Uterus (tissue), 4 donors: ENCODE results near the gene THSD7B. TPM values are rescaled to one million over a fixed set of nuclear protein-coding genes. Genes with fewer than 3 reads are reported as not detected.

Source experiments
- DNase-seq, 2 donors: peaks; one replicate each; pipeline ENCODE4 v3.0.0-alpha.2; 2019 to 2020
- H3K27ac ChIP-seq, 2 donors: fragments of 200-600 bp; sonication (generic); 1 replicate in 1 of 2; 2 replicates in 1 of 2; pipeline ENCODE4 v1.5.1; 2016 to 2018
- H3K27me3 ChIP-seq, 2 donors: fragments of 200-600 bp; sonication (generic); one replicate each; pipeline ENCODE4 v1.5.1; 2018 to 2019; ENCODE audit warnings: control low read depth in 1 of 2
- H3K36me3 ChIP-seq, 2 donors: fragments of 200-600 bp; sonication (generic); one replicate each; pipeline ENCODE4 v1.5.1; 2019; ENCODE audit warnings: control low read depth in 1 of 2
- H3K4me1 ChIP-seq, 2 donors: fragments of 200-600 bp; sonication (generic); one replicate each; pipeline ENCODE4 v1.5.1; 2018 to 2019; ENCODE audit warnings: control low read depth in 1 of 2
- H3K4me3 ChIP-seq, 2 donors: fragments of 200-600 bp; sonication (generic); 1 replicate in 1 of 2; 2 replicates in 1 of 2; pipeline ENCODE4 v1.5.1; 2018 to 2019; ENCODE audit warnings: mild to moderate bottlenecking in 1 of 2
- H3K9me3 ChIP-seq, 2 donors: fragments of 200-600 bp; sonication (generic); one replicate each; pipeline ENCODE4 v1.5.1; 2019; ENCODE audit warnings: control low read depth in 1 of 2
- POLR2A ChIP-seq, 2 donors: fragments of 450-650 bp; IDR thresholded peaks; one replicate each; pipeline ENCODE4 v1.6.1; 2016; ENCODE audit warnings: antibody characterized with exemption in 2 of 2, mild to moderate bottlenecking in 1 of 2, moderate library complexity in 1 of 2
- intact Hi-C: fragments of 100-400 bp; cut with DNase I; formaldehyde crosslinking; loops from one replicate; pipeline ENCODE4 v1.15.1; 2023; ENCODE audit warnings: low total_unique reads
- total RNA-seq, 4 donors: library from RNA; depleted of rRNA in 3 of 4; stranded (reverse); fragments of >200 nt in 3 of 4; gene quantifications; one replicate each; pipeline versions ENCODE4 v1.1.0 to v1.2.4, GENCODE V29; 2014 to 2023
- TF ChIP-seq, protein P1 (sequence below), 4 experiments: fragments of 200-600 bp in 2 of 4; fragments of 450-650 bp in 2 of 4; sonication (generic) in 2 of 4; IDR thresholded peaks; one replicate each; pipeline ENCODE4 v1.5.1; 2016 to 2019; ENCODE audit warnings: antibody characterized with exemption in 4 of 4, mild to moderate bottlenecking in 2 of 4, moderate library complexity in 1 of 4
- donor health status: DM: yes; HTN: yes; CAD: no.

The THSD7B gene
- total RNA-seq, 4 donors from 2014 or later, result 0.26 to 9.6 (median 0.67) TPM; not detected in 1

- DNase-seq, result no peak
- TF ChIP-seq, protein P1, sequence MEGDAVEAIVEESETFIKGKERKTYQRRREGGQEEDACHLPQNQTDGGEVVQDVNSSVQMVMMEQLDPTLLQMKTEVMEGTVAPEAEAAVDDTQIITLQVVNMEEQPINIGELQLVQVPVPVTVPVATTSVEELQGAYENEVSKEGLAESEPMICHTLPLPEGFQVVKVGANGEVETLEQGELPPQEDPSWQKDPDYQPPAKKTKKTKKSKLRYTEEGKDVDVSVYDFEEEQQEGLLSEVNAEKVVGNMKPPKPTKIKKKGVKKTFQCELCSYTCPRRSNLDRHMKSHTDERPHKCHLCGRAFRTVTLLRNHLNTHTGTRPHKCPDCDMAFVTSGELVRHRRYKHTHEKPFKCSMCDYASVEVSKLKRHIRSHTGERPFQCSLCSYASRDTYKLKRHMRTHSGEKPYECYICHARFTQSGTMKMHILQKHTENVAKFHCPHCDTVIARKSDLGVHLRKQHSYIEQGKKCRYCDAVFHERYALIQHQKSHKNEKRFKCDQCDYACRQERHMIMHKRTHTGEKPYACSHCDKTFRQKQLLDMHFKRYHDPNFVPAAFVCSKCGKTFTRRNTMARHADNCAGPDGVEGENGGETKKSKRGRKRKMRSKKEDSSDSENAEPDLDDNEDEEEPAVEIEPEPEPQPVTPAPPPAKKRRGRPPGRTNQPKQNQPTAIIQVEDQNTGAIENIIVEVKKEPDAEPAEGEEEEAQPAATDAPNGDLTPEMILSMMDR (IDR thresholded peaks at IDR 0.05), result no peak
- H3K4me1 ChIP-seq, result no peaks in the 10 kb centered on the region
- no peak overlapping the region for H3K27ac ChIP-seq
- no peaks in the 10 kb centered on the region for H3K27me3 ChIP-seq
- no peaks in the 10 kb centered on the region for H3K9me3 ChIP-seq
- intact Hi-C loops, result no loop called here
- H3K4me3 ChIP-seq, result no peak overlapping the region
- no peaks in the 10 kb centered on the region for H3K36me3 ChIP-seq
These were observed 621.7 kb downstream of the THSD7B start for GRCh38 chr2:137387044-137387443.

DNA sequence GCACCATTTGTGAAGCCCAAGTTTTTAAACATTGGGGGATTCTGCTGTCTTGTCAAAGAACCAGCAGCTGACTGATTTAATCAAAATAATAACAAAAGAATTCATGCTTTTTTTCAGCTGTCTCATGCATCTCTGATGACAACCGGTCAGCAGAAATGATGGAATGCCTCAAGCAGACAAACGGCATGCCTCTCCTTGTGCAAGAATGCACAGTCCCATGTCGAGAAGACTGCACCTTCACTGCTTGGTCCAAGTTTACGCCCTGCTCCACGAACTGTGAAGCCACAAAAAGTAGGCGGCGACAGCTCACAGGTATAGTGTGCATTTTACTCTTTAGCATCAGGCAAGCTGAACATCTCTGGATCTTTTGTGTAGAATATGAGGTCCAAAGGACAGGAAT lies 640.2 kb downstream of the THSD7B start:
- Histone ChIP-seq H3K4me3 (no peak overlapping the region), H3K27ac (no peak overlapping the region), H3K36me3 (no peaks in the 10 kb centered on the region), H3K4me1 (no peaks in the 10 kb centered on the region), H3K27me3 (no peaks in the 10 kb centered on the region), H3K9me3 (no peaks in the 10 kb centered on the region)
- intact Hi-C loops, result no loop called here
- DNase-seq, result no peak
- no peak for TF ChIP-seq POLR2A (IDR thresholded peaks at IDR 0.05)
- TF ChIP-seq, protein P1 (IDR thresholded peaks at IDR 0.05), result no peak

DNA sequence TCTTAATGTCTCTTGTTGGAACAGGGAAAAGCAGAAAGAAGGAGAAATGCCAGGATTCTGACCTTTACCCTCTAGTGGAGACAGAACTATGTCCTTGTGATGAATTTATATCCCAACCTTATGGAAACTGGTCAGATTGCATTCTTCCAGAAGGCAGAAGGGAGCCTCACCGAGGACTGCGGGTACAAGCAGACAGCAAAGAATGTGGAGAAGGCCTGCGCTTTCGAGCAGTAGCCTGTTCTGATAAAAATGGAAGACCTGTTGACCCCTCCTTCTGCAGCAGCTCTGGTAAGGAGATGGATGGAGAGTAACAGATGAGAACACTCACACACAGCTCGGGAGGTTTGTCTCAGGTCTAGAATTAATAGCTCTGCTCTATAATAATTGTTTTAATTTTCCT lies 646.2 kb downstream of the THSD7B start:
- H3K36me3 ChIP-seq, result no peaks in the 10 kb centered on the region
- no peaks in the 10 kb centered on the region for H3K27me3 ChIP-seq
- no peaks in the 10 kb centered on the region for H3K9me3 ChIP-seq
- intact Hi-C loops, result no loop called here
- no peak overlapping the region for H3K27ac ChIP-seq
- DNase-seq, result no peak
- H3K4me1 ChIP-seq, result no peaks in the 10 kb centered on the region
- TF ChIP-seq, protein P1 (IDR thresholded peaks at IDR 0.05), result no peak
- TF ChIP-seq POLR2A (IDR thresholded peaks at IDR 0.05), result no peak
- H3K4me3 ChIP-seq, result no peak overlapping the region

DNA sequence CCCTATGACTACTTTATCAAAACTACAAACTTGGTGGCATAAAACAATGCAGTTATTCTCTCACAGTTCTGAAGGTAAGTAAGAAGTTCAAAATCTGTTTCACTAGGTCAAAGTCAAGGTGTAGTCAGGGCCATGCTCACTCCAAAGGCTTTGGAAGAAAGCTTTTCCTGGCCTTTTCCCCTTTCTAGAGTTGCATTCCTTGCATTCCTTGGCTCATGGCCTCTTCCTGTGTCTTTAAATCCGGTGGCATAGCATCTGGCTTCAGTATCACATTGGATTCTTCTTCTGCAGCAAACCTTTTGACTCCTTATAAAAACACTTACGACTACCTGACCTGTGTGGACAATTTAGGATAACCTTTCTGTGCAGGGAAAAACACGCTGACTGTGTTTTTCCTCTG lies 655.4 kb downstream of the THSD7B start:
- Histone ChIP-seq H3K27me3 (no peaks in the 10 kb centered on the region), H3K27ac (no peak overlapping the region), H3K4me1 (no peaks in the 10 kb centered on the region), H3K9me3 (no peaks in the 10 kb centered on the region), H3K4me3 (no peak overlapping the region), H3K36me3 (no peaks in the 10 kb centered on the region)
- no peak for DNase-seq
- TF ChIP-seq, protein P1 (IDR thresholded peaks at IDR 0.05), result no peak
- no peak for TF ChIP-seq POLR2A (IDR thresholded peaks at IDR 0.05)
- intact Hi-C loops, result no loop called here

DNA sequence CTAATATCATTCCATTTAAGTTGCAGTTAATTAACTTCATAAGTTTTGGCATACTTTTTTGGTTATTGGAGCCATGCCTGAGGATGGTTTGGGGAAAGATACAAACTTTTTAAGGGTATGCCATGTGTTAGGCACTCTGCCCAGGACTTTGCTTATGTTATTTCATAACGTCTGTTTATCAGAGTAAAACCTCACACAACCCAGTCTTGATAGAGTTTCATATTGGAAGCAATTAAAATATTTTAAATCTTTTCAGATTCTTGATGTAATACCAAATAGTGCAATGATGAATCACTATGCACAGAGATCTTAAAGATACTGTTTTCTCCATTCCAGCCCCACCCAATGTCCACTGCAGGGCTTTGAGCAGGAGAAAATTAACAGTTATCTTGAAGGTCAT lies 669.8 kb downstream of the THSD7B start:
- H3K27ac ChIP-seq, result no peak overlapping the region
- H3K27me3 ChIP-seq, result no peaks in the 10 kb centered on the region
- intact Hi-C loops, result no loop called here
- no peak for DNase-seq
- H3K36me3 ChIP-seq, result no peaks in the 10 kb centered on the region
- no peak overlapping the region for H3K4me3 ChIP-seq
- H3K9me3 ChIP-seq, result no peaks in the 10 kb centered on the region
- H3K4me1 ChIP-seq, result no peaks in the 10 kb centered on the region
- no peak for TF ChIP-seq POLR2A (IDR thresholded peaks at IDR 0.05)
- TF ChIP-seq, protein P1 (IDR thresholded peaks at IDR 0.05), result no peak
